ENCODE results near the gene POLDIP2.

POLDIP2 gene

GRCh38 chr17:28357061-28357900 is at the start of gene POLDIP2:
TSS of gene POLDIP2 (minus strand) at chr17:28357527. CDS start at chr17:28357448, 79 bp downstream.
- DNase-seq (ENCODE audit: low spot score) = peak; percentile 96

GRCh38 chr17:28406473-28406814 is 49.1 kb upstream of the POLDIP2 start:
- no peak for DNase-seq (ENCODE audit: low spot score)

- peak; percentile 27 for DNase-seq (ENCODE audit: low spot score)
Measured at GRCh38 chr17:28405632-28406472, 48.5 kb upstream of the POLDIP2 start, which contains the start of gene SLC46A1. TSS of gene SLC46A1 (minus strand) at chr17:28406212. CDS start at chr17:28406114, 98 bp downstream.

- no peak for DNase-seq (ENCODE audit: low spot score)
Measured at GRCh38 chr17:28404812-28405570, 47.7 kb upstream of the POLDIP2 start.

DNA sequence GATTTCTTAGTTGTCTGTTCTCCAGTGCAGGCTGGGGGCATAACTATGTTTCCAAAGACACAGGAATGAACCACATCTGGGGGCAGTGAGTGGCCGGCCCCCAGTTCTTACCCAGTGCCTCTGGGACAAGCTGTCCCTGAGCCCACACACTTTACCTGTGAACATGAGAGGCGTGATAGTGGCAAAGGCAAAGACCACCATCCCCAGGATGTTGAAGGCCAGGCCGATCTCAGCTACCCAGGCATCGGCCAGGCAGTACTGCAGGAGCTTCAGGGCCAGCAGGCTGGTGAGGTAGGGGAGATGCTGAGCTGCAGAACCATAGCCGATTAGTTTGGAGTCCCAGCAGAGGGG is 47.1 kb upstream of the POLDIP2 start:
- DNase-seq (ENCODE audit: low spot score) = no peak

GRCh38 chr17:28404007-28404406 is 46.7 kb upstream of the POLDIP2 start:
- DNase-seq (ENCODE audit: low spot score) = no peak

DNA sequence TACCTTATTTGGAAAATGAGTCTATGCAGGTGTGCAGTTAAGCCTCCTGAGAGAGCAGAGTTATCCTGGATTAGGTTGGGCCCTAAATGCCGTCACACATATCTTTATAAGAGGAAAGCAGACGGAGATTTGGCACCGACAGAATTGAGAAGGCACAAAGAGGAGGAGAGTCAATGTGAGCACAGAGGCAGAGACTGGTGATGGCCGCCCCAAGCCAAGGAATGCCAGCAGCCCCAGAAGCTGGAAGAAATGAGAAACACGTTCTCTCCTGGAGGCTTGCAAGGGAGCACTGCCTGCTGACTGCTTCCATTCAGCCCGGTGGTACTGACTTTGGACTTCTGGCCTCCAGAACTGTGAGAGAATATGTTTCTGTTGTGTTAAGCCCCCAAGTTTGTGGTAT is 45.5 kb upstream of the POLDIP2 start:
- no peak for DNase-seq (ENCODE audit: low spot score)

DNA sequence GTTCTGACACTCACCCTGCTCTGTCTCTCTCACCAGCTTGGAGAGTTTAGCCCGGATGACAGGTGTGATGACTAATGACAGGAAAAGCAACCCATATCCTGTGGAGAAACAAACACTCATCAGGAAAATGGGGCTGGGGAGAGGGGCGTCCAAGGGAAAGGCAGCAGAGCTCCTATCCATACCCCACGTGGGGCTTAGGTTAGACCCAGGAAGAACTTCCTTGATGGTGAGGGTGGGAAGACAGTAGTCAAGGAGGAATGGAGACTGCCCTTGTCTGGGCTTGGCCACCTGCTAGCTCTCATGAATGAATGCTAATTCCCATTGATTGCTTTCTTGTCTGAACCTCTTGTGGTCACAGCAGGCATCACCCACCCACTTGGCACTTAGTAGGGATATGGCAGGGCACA is 44.9 kb upstream of the POLDIP2 start:
- no peak for DNase-seq (ENCODE audit: low spot score)

DNA sequence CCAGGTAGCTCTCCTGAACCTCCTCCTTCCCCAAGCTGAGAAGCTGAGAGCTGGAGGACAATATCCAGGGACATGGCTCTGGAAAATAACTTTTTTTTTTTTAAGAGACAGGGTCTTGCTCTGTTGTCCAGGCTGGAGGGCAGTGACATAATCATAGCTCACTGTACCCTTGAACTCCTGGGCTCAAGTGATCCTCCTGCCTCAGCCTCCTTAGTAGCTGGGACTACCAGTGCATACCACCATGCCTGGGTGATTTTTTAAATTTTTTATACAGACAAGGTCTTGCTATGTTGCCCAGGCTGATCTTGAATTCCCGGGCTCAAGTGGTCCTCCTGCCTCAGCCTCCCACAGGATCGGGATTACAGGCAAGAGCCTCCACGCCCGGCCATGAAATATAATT is 42.5 kb upstream of the POLDIP2 start:
- no peak for DNase-seq (ENCODE audit: low spot score)

DNA sequence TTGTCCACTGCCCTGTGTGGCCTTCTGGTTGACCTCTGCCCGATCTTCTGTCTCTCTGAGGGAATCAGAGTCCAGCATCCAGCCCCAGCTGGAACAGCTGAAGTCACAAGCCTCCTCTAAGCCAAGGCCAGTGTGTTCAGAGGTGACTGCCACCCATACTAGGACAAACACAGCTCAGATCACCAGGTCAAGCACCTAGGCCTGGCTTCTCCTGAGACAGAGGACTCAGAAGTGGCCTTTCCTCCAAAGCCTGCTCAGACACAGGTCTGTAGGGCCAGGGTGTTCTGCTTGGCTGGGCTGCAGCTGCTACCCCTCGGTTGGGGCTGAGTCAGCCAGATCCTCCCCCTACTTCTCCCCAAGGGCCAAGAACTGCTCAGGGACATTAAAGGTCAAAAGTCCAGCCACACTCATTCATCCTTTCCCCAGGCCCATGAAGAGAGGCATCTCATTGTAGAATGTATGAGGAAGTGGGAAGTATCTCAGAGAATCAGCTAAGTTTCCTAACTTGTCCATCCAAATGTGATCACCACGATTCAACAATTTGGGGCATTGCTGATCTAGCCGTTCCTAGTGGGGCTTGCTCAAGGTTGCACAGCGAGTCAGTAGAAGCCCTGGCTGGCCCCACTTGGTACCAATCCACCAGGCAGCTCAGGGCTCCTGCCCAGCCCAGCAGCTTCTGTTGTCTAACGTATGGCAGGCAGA is 41.1 kb upstream of the POLDIP2 start:
- no peak for DNase-seq (ENCODE audit: low spot score)

- DNase-seq (ENCODE audit: low spot score) = no peak
Measured at GRCh38 chr17:28397687-28398279, 40.5 kb upstream of the POLDIP2 start.

DNA sequence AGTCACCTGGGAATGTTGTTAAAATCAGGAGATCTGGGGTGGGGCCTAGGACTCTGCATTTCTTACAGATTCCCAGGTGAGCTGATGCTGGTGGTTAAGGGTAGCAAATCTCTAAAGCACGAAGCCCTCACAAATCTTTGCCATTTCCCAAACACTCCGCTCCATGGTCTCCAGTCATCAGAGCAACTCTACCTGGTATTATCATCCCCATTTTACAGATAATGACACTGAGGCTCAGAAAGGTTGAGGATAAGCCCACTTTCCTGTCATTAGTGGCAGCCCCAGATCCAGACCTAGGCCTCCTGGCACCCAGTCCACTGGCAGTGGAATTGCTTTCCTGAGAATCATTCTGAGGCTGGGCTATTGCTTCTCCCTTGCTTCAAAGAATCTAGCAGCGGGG is 39.9 kb upstream of the POLDIP2 start:
- no peak for DNase-seq (ENCODE audit: low spot score)

DNA sequence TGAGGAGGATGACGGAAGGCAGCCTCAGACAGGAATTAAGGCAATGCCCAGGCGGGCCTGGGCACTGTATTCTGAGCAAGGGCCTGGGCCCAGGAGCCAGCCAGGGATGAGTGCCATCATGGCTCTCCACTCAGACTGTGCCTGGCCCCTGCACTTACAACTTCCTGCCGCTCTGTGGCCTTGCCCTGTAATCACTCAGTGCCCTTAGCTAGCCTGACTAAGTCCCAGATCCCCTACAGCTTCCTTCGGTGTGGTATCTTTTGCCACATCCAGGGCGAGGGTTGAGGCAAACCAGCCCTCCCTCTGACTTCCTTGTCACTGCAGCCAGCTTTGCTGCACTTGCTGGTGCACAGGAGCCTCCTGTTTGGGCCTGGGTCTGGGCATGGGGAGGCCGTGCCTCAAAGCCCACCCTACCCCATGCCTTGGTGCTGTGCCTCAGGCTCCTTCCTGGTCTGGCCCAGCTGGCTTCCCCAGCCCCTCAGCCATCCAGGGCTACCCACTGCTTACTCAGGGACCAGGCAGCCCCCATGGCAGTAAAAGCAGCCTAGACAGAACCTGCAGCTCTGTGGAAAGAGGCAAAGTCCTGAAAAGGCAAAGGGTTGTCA is 39.4 kb upstream of the POLDIP2 start:
- DNase-seq (ENCODE audit: low spot score) = no peak

GRCh38 chr17:28395968-28396367 is 38.6 kb upstream of the POLDIP2 start:
- no peak for DNase-seq (ENCODE audit: low spot score)

DNA sequence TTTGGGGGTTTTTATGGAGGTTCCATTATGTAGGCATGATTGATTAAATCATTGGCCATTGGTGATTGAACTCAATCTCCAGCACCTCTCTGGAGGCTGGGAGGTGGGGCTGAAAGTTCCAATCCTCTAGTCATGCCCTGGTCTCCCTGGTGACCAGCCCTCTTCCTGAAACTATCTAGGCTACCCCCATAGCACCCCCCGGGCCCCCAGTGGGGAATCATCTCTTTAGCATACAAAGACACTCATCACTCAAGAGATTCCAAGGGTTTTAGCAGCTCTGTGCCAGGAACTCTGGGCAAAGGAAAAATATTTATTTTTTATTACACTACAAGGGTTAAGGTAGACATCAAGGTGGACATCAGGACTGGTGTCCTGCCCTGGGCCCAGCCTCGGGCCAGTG is 38.1 kb upstream of the POLDIP2 start:
- no peak for DNase-seq (ENCODE audit: low spot score)

GRCh38 chr17:28394337-28395116 is 37.2 kb upstream of the POLDIP2 start:
- no peak for DNase-seq (ENCODE audit: low spot score)

DNA sequence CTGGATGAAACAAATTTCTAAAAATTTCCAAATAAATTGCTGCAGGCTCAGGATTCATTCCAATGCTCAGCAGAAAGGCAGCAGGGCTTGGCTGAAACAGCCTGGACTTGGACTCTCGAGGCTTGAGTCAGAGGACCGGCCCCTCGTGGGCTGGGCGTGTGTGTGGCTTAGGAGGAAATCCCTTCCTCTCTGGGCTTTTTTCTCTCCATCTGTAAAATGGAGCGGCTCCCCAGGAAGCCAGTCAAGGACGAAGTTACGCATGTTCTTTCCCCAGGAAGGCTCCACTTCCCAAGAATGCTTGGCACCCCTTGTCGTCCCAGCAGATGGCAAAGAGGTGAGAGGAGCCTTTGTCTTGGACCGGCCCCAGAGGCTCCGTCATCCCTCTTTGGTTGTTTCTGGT is 35.2 kb upstream of the POLDIP2 start:
- no peak for DNase-seq (ENCODE audit: low spot score)

GRCh38 chr17:28391401-28391800 is 34.1 kb upstream of the POLDIP2 start:
- DNase-seq (ENCODE audit: low spot score) = no peak

- no peak for DNase-seq (ENCODE audit: low spot score)
Measured at GRCh38 chr17:28390984-28391383, 33.7 kb upstream of the POLDIP2 start.

GRCh38 chr17:28390563-28390962 is 33.2 kb upstream of the POLDIP2 start:
- no peak for DNase-seq (ENCODE audit: low spot score)

Data from CD4-positive, alpha-beta T cell treated with Interleukin-2 at 100 ng/mL for 4 hours (primary cell).